Smooth muscle cell of the brain vasculature (primary cell): ENCODE data around the gene FBXO31.
A peak's percentile ranks its signal among the peaks of the same experiment; 100 is the strongest.

Experiments used
- DNase-seq: peaks from one replicate; pipeline ENCODE4 v3.0.0-alpha.2; 2012; ENCODE audit warnings: low read depth, low spot score

Gene FBXO31, protein sequence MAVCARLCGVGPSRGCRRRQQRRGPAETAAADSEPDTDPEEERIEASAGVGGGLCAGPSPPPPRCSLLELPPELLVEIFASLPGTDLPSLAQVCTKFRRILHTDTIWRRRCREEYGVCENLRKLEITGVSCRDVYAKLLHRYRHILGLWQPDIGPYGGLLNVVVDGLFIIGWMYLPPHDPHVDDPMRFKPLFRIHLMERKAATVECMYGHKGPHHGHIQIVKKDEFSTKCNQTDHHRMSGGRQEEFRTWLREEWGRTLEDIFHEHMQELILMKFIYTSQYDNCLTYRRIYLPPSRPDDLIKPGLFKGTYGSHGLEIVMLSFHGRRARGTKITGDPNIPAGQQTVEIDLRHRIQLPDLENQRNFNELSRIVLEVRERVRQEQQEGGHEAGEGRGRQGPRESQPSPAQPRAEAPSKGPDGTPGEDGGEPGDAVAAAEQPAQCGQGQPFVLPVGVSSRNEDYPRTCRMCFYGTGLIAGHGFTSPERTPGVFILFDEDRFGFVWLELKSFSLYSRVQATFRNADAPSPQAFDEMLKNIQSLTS

DNA sequence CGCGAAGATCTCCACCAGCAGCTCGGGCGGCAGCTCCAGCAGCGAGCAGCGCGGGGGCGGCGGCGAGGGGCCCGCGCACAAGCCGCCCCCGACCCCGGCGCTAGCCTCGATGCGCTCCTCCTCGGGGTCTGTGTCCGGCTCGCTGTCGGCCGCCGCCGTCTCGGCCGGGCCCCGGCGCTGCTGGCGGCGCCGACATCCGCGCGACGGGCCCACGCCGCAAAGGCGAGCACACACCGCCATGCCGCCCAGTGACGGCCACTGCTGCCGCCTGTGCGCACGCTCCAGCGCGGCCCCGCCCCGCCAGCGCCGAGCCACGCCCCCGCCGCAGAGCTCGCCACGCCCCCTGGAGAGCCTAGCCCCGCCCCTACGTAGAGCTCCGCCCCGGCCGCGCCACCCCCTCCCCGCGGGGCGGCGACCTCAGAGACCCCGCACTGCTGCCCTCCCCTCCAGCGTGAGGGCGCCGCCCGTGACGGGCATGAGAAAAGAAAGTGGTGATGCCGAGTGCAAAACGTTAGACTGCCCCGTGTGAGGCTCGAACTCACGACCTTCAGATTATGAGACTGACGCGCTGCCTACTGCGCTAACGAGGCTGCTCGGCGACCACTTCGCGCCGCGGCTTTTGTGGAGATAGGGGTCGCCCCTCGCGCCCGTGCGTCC, at the start of gene FBXO31:
FBXO31 (minus strand) TSS at position 272 of the 657 bp plus-strand sequence; CDS start at position 240, 32 bp downstream.
- peak; percentile 80 for DNase-seq

DNA sequence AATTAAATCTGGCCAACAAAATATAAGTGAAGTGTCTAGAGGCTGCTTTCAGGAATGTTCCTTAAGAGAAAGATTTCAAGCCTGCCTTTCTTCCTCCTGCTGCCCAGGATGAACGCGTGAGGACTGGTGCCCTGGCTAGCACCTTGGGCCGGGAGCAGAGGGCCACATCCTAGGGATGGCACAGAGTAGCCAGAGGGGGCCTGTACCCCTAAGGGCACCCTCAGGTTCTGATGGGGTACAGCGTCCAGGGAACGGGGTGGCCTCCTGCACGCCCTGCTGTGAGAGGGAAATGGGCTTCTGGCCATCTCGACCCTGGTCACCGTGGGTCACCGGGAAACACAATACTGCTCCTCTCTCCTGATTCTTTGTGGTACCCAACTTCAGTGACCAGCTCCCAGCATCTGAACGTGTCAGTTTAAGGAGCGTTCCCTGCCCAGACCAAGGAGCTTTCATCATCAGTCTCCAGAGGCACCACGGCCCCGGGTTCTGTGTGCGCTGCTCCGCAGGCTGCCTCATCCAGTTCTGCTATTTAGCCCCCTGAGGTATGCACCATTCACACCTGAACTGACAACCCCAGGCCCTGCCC, 48.8 kb upstream of the FBXO31 start:
- no peak for DNase-seq

DNA sequence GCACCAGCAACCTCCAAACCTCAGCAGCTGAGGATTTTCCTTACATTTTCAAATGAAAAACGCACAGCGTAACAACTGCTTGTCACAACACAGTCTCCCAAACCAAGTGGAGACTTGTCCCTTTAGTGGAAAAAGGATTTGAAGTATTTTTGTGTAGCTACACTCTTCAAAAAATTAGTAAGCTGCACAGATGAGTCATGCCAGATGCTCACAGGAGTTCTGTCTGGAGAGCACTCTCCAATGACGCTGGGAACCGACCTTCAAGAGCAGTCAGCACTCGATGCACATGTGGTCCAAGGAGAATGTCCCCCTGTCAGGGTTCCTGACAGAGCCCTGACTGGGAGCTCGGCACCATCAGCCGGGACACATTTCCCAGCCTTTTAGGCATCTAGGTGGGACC, 48.4 kb upstream of the FBXO31 start:
- peak; percentile 59 for DNase-seq

DNA sequence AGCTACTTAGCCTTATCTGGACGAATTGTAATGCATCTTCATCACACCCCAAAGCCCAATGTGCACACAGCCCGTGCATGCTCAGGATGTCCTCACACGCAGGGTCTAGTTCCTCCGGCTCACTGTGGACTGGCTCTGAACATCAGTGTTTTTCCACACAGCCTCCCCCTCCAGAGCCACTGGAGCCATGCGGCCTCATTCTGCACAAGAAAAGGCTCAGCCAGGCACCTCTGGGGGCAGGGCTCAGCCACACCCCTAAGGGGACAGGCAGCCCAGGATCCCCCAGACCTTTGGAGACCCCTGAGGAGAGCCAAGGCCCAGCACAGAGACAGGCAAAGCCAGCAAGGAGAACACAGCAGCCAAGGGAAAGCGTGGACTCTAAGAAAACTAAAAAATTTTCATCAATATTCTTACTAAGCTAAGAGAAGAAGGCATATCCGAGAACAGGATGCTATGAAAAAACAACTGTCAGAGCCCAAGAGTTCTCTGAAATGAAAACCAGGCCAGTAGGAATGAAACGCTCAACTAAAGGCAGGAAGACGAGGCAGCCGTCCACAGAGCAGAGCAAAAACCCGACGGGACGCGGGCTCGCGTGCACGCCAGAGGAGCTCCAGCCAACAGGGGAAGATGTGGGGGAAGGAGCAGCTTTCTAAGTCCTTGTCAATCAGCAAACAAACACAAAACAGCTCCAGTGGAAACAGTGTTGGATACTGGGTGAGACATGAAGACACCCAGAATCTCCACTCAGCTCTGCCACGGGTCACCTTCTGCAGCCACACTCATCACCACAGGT, 43.0 kb upstream of the FBXO31 start:
- DNase-seq = no peak

DNA sequence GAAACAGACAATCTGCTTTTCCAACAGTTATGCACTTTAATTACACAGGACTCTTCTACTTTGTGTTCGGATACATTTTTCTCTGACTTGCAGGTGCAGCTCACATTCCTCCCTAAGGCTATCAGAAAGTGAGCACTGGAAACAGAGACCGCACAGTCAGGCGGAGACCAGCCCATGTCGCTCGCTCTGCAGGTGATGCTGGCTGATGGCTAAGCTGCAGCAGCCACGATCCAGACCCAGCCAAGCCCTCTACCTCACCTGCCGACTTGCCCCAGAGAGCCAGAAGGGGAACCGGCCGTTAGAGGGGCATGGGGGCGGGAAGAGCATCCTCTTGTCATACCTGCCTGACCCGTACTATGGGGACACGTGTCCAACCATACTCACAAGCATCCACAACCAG, 42.4 kb upstream of the FBXO31 start:
- DNase-seq = no peak

DNA sequence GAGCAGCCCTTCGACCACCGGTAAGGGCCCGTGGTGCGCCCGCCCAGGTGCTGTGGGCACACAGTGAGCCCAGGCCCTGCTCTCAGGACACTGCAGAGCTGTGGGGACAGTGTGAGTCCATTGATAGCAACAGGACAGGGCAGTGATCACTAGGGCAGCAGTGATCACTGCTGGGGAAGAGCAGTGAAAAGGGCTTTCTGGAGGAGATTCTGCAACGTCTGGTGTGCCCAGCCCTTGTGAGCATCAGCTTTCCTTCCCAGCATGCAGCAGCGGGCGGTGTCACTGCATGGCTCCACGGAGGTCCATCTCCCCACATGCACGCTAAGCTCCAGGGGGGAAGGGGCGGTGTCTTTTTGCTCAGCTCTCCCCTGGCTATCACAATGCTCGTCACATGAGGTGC, 40.7 kb upstream of the FBXO31 start:
- DNase-seq = no peak

DNA sequence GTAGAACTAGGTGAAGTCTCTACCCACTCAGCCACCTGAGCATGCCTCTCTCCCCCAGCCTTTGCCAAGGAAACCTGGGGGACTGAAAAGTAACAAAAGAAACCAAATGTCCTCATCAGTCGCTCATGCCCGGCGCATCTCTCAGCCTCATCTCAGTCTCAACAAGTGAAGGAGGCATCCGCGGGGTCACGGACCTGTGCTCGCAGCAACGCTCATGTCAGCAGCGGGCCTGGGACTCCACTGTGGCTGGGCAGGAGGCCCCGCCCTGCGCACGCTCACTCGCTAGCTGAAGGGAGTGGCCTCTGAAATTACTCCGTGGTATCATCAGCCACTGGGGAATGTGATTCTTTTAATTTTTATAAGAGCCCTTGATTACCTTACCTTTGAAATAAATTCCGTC, 39.9 kb upstream of the FBXO31 start:
- no peak for DNase-seq

DNA sequence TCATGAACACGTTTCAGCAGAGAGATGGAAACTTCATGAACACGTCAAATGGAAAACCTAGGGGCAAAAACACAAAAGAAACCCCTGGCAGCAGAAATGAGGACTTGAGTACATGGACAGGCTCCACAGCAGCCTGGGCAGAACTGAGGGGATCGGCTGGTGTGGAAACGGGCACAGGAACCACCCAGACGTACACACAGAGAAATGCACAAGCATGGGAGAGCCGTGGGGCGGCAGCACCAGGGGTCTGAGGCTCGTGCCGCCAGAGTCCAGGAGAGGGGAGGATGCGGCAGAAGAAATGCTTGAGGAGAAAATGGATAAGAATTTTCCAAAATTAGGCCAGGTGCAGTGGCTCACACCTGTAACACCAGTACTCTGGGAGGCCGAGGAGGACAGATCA, 38.5 kb upstream of the FBXO31 start:
- DNase-seq = no peak

DNA sequence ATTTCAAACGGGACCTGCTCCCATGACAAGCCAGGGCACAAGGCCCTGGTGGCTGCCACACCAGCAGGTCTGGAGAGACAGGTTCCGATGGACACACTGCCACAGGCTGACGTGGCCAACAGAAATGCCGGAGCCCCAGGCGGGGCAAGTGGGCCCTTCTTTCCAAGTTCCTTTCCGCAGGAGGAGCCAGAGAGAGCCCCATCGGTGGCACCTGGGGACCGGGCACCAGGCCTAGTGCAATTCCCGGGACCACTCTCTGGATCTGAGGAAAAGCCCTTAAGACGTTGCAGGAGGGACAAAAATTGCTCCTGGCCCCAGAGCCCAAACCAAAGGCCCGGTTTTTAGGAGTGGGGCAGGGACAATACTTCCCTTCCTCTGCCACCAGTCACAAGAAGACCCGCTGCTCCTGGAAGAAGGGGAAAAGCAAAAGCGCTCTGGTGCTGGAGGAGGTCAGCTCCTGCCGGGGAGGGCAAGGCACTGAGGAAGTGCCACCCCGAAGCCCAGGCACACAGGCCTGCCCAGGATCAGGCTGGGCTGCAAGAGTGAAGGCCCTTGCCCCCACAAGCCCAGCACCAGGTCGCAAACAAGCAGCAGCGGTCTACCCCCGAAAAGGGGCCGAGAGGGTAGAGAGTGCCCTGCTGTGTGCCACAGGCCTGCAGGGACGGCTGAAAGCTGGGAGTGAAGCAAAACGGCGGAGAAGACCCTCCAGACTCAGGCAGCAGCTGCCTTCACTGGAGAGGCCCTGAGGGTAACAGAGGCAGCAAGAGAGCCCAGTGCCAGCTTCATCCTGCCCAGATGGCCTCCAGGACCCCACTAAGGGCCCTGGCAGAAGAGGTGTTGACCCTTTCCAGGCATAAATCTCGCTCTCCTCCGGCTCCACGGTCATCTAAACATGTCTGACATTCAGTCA, 37.7 kb upstream of the FBXO31 start:
- DNase-seq = no peak

DNA sequence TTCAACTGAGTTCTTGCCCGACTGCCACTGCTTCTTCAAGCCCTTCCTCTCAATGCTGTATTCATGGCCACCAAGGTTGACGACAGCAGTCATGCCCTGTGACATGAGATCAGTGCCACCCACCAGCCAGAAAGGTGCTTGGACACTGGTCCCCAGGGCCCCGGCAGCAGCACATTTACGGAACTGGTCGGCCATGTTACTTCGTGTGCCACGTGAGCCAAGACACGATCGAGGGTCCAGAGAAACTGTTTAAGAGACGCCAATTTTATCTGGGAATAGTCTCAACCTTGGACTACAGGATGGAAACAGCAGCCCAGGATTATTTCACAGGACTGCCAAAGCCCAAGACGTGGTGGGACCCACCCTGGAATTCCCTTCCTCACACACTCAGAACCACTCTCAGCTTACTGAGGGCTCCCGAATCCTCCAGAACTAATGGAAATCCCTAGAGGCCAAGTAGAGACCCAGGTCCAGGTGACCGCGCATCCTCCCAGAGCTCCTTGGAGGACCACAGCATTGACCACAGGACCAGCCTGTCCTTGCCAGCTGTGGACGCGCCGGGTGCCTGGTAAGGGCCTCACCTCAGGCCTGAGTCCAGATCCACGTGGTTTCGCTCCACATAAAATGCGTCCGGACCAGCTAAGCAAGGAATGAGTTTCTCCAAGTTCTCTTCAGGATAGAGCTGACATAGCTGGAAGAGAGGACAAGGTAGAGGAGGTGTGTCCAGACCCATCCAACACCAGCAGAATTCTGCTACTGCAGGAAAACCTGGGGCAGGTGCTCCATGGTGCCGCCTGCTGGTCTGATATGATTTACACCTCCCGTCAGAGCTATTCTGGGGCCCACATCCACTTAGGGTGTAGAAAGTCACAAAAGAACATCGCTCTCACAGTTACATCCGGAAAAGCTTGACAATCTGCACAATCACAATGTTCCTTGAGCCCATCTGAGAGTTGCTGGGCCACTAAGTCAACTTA, 36.7 kb upstream of the FBXO31 start:
- no peak for DNase-seq

DNA sequence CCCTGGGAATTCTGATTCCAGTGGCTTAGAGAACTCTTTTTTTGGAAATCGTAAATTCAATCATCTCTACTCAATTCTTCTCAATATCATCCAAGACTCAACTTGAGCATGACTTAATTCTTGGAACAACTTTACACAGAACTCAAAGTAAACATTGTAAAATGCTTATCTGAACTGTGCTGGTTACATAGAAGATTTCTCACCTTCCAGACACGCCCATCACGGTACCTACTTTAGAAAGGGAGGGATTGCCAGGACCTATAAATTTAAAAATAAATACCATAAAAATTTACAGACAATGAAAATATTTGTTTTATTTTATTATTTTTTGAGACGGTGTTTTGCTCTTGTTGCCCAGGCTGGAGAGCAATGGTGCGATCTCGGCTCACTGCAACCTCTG, 35.1 kb upstream of the FBXO31 start:
- DNase-seq = no peak

DNA sequence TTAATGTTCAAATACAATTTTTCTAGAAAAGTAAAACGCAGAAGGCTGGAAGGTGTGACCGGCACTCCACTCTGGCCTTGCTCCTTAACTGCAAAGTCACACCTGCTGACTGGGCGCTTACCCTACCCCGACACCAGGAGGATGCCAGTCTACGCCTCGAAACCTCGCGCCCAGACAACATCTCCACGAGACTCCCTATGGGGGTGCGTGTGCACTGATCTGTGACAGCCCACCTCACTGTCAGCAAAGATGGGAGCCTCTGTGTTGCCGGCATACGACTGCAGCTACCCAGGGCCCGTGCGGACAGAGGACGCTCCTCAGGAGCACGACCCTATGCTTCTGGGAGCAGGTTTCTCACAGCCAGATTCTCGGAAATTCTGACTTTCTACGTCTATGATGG, 34.6 kb upstream of the FBXO31 start:
- no peak for DNase-seq

DNA sequence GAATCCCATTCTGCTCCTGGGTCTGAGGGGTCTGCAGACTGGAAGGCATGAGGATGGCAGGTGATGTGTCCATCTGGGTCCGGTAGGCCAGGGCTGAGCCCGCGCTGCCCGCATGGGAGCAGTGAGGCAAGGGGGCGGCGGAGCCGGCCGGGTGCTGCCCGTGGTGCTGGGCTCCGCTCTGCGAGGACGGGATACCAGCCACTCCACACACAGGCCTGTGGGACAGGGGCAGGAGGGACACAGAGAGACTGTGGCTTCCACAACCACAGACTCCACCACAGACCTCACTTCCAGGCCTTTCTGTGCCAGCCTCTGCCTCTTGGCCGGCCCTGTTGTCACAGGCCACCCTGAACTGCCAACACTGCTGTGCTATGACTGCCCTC, 33.9 kb upstream of the FBXO31 start:
- no peak for DNase-seq

DNA sequence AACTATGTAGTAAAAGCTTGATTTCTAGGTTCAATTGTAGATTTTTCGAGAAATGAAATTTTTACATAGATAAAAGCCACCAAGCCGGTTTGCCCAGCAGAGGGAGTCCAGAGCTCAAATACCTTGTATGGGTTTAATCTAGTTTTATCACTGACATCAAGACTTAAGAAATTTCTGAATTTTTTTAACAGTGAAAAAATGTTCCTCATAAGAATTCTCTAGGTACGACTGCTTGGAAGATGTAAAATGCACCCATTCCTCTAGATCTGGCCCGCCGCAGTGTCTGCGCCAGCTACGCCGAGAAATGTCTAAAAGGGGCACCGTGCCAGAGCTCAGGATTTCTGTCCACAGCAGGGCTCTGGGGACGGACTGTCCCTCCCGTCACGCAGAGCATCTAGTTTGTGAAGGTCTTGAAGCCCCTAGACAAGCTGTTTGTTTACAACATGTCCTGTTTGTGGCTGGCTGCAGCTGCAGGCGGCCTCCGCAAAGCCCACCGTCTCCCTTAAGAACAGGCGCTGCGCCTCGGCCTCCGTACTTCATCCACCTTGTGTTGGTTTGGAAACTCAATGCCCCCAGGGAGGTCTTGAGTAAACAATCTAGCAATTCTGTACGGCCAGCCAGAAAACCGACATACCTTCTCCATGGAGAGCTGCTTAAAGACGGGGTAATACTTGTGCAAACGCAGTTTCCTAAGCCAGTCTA, 33.4 kb upstream of the FBXO31 start:
- no peak for DNase-seq

DNA sequence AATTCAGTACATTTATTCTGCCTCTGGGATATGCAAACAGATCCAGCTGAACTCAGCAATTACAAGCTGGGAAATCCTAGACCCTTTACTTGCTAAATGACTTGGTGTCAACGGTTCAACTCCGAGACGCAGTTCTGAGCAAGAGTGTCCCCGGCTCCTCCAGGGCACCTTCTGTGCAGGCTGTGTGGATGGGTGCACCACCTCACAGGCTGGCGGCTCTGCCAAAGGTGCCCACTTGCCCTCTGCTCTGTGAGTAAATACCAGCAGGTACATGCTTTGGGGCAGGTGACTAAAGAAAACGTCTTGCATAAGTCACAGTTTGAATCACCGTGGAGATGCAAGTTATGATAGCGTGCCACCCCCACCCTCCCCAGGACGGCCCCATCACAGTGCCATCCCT, 31.9 kb upstream of the FBXO31 start:
- no peak for DNase-seq

DNA sequence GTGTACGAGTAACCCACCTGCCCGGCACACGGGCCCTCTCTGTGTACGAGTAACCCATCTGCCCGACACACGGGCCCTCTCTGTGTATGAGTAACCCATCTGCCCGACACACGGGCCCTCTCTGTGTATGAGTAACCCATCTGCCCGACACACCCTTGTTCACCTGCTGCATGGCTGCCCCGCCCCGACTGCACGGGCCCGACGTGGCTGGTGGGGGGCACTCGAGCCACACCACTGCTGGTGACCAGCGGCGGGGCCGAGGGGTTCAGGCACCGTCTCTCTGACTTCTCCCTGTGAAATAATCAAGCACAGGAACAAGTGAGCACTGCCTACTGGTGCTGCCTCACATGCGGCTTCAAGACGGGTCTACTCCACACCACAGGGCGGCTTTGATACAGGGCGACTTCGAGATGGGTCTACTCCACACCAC, 30.7 kb upstream of the FBXO31 start:
- no peak for DNase-seq

DNA sequence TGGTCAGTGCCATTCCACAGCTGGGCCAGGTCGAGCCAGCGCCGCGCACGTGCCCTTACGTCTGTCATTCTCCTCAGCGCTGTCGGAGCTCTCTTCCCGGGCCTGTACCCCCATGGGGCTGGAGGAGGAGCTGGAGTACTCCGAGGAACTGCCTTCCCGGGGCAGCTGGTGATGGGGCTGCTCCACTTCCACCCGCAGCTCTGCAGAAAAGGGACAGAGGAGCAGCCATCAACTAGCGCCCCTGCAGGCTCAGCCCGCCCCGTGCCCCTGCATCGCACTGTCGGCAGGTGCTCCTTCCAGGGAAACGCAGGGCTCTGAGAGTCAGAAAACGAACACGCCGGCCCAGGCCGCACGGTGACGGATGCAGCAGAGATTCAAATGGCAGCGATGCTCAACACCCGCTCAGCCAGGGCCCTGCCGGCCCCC, 29.4 kb upstream of the FBXO31 start:
- DNase-seq = no peak

DNA sequence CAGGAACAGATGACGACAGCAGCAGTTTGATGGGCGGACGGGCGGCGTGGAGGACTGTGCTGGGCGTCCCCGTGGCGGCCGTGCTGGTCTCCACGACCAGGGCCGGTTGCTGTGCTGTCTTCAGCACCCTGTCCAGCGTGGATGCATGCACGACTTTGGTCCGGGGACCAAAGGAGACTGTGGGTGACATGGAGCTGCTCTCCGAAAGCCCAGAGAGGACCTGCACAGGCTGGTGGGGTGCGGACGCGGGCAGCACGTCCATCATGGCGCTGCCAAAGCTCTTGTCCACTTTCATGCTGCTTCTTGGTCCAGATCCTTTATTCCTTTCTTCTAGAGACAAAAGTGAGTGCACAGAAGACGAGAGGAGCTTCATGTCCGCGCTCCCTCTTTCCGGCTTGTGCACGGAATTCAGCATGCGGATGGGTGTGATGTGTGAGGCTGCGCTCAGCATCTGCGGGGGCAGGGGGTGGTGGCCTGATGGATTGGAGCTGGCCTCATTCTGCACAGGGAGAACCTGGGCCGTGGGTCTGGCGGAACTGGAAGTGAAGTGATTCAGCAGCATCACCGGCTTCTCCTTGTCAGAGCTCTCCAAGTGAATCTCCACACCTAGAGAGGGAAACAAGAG, 28.9 kb upstream of the FBXO31 start:
- DNase-seq = no peak
